Ammon's horn (tissue), 1 donor: ENCODE measurements around the gene NLRP3.

Source experiments
- DNase-seq: peaks from one replicate; pipeline ENCODE4 v3.0.0-alpha.2; 2016; ENCODE audit warnings: low spot score

Gene NLRP3

DNA sequence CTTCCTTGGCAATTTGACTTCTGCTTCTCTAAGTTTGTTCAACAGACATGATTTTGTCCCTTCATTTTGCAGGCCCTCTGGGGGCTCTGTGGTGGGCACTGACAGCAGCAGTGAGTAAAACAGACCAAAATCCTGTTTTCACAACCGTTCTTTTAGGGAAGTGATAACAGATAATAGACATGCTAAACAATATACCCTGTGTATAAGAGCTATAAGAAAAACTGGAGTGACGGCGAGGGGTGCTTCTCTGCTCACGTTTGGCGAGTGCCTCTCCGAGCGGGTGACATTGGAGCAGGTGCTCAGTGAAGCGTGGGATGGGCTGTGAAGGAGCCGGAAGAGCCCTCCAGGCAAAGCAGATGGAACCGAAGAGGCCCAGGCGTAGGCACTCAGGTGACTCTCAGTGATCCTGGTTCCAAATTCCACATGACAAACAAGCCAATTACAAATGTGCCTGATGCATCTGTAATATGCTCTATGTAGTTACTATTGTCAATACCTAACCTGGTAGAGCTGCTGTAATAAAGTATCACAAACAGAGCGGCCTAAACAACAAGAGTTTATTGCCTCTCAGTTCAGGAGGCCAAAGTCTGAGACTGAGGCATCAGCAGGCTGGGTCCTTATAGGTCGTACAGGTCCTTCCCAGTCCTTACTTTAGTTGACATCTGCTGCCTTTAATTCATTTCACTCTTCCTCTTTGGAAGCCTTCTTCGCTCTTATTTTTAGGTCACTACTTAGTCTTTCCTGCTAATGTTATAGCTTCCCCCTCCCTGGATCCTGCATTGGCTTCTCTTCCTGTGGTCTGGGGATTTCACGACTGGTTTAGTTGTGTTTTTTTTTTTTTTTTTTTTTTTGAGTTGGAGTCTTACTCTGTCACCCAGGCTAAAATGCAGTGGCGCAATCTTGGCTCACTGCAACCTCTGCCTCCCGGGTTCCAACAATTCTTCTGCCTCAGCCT is 21.9 kb downstream of the NLRP3 start:
- DNase-seq: no peak

GRCh38 chr1:247440001-247440620 is 24.1 kb downstream of the NLRP3 start:
- no peak for DNase-seq

- no peak for DNase-seq
Observed at GRCh38 chr1:247441606-247442005, 25.6 kb downstream of the NLRP3 start.

GRCh38 chr1:247442164-247442563 is 26.2 kb downstream of the NLRP3 start:
- DNase-seq: no peak

- no peak for DNase-seq
Observed at GRCh38 chr1:247443641-247444040, 27.7 kb downstream of the NLRP3 start.

DNA sequence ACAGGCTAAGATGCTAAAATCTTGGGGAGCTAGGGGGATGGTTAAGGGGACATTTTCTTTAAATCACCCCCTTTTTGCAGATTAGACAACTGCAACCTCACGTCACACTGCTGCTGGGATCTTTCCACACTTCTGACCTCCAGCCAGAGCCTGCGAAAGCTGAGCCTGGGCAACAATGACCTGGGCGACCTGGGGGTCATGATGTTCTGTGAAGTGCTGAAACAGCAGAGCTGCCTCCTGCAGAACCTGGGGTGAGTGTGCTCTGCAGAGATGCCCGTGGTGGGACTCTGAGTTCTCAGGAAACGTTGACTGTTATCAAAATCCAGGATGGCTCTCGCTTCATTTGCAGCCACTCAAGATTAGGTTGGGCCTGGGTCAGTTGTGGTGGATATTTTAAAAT is 28.6 kb downstream of the NLRP3 start:
- DNase-seq: no peak

GRCh38 chr1:247445526-247446356 is 29.8 kb downstream of the NLRP3 start:
- peak; percentile 68 for DNase-seq

- DNase-seq: no peak
Observed at GRCh38 chr1:247447162-247447909, 31.4 kb downstream of the NLRP3 start.

DNA sequence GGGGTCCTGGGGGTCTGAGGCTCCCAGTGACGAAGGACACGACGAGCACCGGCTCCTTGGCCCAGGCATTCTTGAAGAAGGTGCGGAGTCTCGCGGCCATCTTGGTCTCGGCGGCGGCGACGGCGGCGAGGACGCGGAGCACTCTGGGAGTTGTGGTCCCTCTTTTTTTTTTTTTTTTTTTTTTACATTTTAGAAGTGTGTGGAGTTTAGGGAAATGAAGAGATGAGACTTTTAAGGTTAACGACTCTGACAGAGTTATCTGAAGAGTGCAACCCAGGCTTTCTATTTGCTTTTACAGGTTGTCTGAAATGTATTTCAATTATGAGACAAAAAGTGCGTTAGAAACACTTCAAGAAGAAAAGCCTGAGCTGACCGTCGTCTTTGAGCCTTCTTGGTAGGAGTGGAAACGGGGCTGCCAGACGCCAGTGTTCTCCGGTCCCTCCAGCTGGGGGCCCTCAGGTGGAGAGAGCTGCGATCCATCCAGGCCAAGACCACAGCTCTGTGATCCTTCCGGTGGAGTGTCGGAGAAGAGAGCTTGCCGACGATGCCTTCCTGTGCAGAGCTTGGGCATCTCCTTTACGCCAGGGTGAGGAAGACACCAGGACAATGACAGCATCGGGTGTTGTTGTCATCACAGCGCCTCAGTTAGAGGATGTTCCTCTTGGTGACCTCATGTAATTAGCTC is 32.3 kb downstream of the NLRP3 start:
- peak; percentile 66 for DNase-seq

GRCh38 chr1:247451388-247452010 is 35.5 kb downstream of the NLRP3 start:
- no peak for DNase-seq

DNA sequence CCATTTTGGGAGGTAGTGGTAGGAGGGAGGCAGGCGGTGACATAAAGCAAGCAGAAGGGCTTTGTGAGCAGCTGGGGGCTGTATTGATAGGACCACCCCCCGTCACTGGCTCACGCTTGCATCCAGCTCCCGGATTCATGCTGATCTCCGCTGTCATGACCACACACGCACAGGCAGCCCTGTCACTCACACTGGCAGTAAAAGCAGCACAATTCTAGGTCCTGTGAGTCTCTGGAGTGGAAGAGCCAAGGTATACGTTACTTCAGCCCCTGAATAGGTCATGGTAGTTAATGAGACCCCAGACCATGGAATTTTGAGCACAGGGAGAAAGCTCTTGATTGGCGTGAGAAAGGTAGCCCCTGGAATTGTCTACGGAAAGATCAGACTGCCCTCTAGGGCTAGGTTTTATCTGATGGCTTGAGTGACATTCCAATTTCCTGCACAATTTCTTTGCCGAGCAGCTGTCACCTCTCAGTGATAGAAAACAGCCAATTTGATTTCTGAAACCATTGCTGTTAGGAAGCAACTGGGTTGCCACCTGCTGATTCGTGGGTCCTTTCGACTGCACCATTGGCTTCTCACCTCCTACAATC is 36.6 kb downstream of the NLRP3 start:
- DNase-seq: no peak

- no peak for DNase-seq
Observed at GRCh38 chr1:247453245-247453644, 37.3 kb downstream of the NLRP3 start.

- no peak for DNase-seq
Observed at GRCh38 chr1:247453997-247454396, 38.0 kb downstream of the NLRP3 start.

- no peak for DNase-seq
Observed at GRCh38 chr1:247456021-247456420, 40.0 kb downstream of the NLRP3 start.

DNA sequence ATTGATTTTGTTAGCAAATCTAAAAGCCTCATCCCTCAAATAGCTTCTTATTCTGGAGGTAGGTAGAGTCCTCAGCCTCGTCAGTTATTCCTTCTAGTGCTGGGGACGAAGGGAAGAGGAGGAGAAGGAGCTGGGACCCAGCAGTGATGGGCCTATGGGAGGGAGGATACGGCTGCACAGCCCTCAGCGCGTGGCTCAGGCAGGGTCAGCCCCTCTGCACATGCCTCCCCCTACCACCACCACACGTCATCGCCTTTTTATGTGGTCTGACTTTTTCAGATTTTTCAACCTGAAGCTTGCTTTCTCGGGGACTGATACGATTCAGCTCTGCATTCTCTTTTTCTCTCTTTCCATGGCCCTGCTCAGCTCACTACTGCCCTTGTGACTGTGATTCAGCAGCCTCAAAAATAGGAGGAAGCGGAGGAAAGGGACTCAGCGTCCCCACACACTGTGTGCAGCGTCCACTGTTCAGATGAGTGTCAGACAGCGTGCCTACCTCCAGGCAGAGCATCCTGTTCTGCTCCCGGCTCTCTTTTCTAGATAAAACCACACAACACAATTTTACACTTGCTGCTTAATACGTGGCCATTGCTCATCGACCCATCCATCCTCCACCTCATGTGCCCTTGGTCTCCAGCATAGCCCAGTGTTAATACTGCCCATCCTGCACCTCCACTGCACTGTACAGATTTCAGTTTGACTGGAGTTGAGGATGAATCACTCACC is 41.1 kb downstream of the NLRP3 start:
- DNase-seq: peak; percentile 43

- DNase-seq: no peak
Observed at GRCh38 chr1:247459507-247459906, 43.5 kb downstream of the NLRP3 start.

- no peak for DNase-seq
Observed at GRCh38 chr1:247465796-247466195, 49.8 kb downstream of the NLRP3 start.

DNA sequence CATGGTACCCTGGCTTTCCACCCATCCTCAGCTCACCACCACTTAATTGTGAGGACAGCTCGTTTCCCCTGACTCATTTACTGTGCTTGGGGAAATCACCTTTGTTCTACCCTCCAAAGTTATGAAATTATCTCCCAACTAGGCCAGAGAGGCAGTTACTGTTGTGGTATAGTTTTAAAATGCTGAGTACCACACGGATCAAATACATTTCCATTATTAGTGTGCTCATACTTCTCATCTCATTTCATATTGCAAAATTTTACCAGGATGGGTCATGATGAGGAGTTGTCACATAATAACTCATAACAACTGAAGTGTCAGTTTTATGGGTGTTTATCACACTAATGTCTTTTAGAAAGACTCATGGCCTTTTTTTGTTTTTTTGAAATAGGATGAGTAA is 51.2 kb downstream of the NLRP3 start:
- DNase-seq: no peak

- no peak for DNase-seq
Observed at GRCh38 chr1:247468481-247469140, 52.6 kb downstream of the NLRP3 start.
